Keratinocyte (primary cell): Measurements from ENCODE around the gene CELA2B.

ENCODE experiments used
- EZH2 ChIP-seq: IDR thresholded peaks from one replicate; pipeline ENCODE4 v1.6.1; 2012; ENCODE audit warnings: inconsistent platforms, mild to moderate bottlenecking, low read length, moderate library complexity
- TF ChIP-seq, protein P1 (sequence below), 3 experiments: IDR thresholded peaks in 1 of 3; conservative IDR thresholded peaks in 1 of 3; optimal IDR thresholded peaks in 1 of 3; 2 replicates in 2 of 3; 3 replicates in 1 of 3; pipeline versions ENCODE3 to v1.5.1; 2011; ENCODE audit warnings: low read length in 3 of 3, mild to moderate bottlenecking in 3 of 3, moderate library complexity in 2 of 3, control low read depth in 1 of 3, inconsistent platforms in 1 of 3; ENCODE audit not compliant: insufficient read depth in 2 of 3; ENCODE audit errors: extremely low read depth in 1 of 3

DNA sequence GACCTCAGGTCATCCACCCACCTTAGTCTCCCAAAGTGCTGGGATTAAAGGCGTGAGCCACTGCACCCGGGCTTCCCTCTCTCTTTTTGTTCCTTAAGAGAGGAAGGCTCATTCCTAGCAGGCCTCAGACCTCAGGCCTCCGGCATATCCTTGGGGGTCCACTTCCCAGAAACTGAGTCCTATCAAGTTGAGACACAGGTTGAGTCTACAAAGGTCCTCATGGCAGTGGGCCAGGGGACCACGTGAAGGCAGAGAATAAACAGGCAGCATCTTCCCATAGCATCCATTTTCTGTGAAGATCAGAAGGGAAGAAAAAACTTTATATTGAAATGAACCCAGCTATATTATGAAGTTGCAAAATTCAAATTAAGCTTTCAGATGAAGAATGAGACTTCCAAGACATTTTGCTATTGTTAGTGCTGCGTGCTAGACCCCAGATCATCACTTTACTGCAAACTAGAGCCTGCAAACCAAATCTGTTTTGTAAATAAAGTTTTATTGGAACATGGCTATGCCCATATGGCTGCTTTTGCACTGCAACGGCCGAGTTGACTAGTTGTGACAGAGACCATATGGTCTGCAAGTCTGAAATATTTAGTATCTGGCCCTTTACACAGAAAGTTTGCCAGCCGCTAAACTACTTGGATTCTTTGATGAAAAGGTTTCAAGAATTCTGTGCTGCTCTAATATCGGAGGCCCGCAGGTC, 22.9 kb upstream of the CELA2B start:
- TF ChIP-seq, protein P1, sequence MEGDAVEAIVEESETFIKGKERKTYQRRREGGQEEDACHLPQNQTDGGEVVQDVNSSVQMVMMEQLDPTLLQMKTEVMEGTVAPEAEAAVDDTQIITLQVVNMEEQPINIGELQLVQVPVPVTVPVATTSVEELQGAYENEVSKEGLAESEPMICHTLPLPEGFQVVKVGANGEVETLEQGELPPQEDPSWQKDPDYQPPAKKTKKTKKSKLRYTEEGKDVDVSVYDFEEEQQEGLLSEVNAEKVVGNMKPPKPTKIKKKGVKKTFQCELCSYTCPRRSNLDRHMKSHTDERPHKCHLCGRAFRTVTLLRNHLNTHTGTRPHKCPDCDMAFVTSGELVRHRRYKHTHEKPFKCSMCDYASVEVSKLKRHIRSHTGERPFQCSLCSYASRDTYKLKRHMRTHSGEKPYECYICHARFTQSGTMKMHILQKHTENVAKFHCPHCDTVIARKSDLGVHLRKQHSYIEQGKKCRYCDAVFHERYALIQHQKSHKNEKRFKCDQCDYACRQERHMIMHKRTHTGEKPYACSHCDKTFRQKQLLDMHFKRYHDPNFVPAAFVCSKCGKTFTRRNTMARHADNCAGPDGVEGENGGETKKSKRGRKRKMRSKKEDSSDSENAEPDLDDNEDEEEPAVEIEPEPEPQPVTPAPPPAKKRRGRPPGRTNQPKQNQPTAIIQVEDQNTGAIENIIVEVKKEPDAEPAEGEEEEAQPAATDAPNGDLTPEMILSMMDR (optimal IDR thresholded peaks at IDR 0.05 in 1 of 3, IDR thresholded peaks at IDR 0.05 in 1 of 3, conservative IDR thresholded peaks at IDR 0.05 in 1 of 3; ENCODE audit: extremely low read depth in 1 of 3, insufficient read depth in 2 of 3, low read length in 3 of 3): no peak
- TF ChIP-seq EZH2: no peak
